Large intestine (tissue), 12 donors: ENCODE results near the gene CENPS. TPM values are rescaled to one million over a fixed set of nuclear protein-coding genes. Genes with fewer than 3 reads are reported as not detected.

Experiments
- DNase-seq, 2 donors: peaks; one replicate each; pipeline versions ENCODE4 v3.0.0 to v3.0.0-alpha.2; 2013
- H3K27ac ChIP-seq: one replicate; pipeline ENCODE4 v1.5.1; 2013; ENCODE audit warnings: low read length
- H3K27me3 ChIP-seq: 2 replicates; pipeline ENCODE4 v1.6.1; 2013; ENCODE audit warnings: low read length; ENCODE audit not compliant: control insufficient read depth, insufficient read depth
- H3K36me3 ChIP-seq: 2 replicates; pipeline ENCODE4 v1.6.1; 2013; ENCODE audit warnings: low read length; ENCODE audit not compliant: control insufficient read depth, insufficient read depth
- H3K4me1 ChIP-seq: one replicate; pipeline ENCODE4 v1.6.1; 2013; ENCODE audit warnings: low read length; ENCODE audit not compliant: control insufficient read depth, insufficient read depth
- H3K4me3 ChIP-seq: one replicate; pipeline ENCODE4 v1.5.1; 2013; ENCODE audit warnings: low read length
- H3K9me3 ChIP-seq: one replicate; pipeline ENCODE4 v1.6.1; 2013; ENCODE audit warnings: mild to moderate bottlenecking, low read depth, low read length, moderate library complexity; ENCODE audit not compliant: control insufficient read depth
- WGBS: methylation state at CpG from one replicate; pipeline ENCODE4 v1.1.5; 2013; ENCODE audit warnings: low lambda C conversion rate; ENCODE audit not compliant: insufficient coverage; 5-methylcytosine and 5-hydroxymethylcytosine counted together
- long read RNA-seq, 11 donors: transcript quantifications; one replicate each; lab custom pipeline, GENCODE V29; 2026
- polyA plus RNA-seq: library from polyadenylated mRNA; unstranded; fragments of 120-200 nt; gene quantifications from one replicate; pipeline ENCODE4 v1.2.1, GENCODE V29; 2013

Gene CENPS
- 20.3 TPM for polyA plus RNA-seq
- long read RNA-seq, donor 1, partial matches to known transcripts, result 0 of 5 reads
- long read RNA-seq, donor 1, other reads (novel, unspliced or antisense), result 0 of 5 reads
- long read RNA-seq, donor 2, transcript CENPS-204 (5 exons, 914 nt), result major isoform, 9 of 14 reads
- long read RNA-seq, donor 2, partial matches to known transcripts, result 0 of 14 reads
- long read RNA-seq, donor 2, other reads (novel, unspliced or antisense), result 0 of 14 reads
- long read RNA-seq, donor 3, result 0 reads
- long read RNA-seq, donor 4, partial matches to known transcripts, result 0 of 1 reads
- long read RNA-seq, donor 4, other reads (novel, unspliced or antisense), result 0 of 1 reads
- long read RNA-seq, donor 5, partial matches to known transcripts, result 0 of 4 reads
- long read RNA-seq, donor 5, other reads (novel, unspliced or antisense), result 0 of 4 reads
- long read RNA-seq, donor 6, transcript CENPS-204 (5 exons, 914 nt), result major isoform, 8 of 9 reads
- long read RNA-seq, donor 6, partial matches to known transcripts, result 0 of 9 reads
- long read RNA-seq, donor 6, other reads (novel, unspliced or antisense), result 0 of 9 reads
- long read RNA-seq, donor 7, transcript CENPS-204 (5 exons, 914 nt), result major isoform, 8 of 11 reads
- long read RNA-seq, donor 7, partial matches to known transcripts, result 0 of 11 reads
- long read RNA-seq, donor 7, other reads (novel, unspliced or antisense), result 0 of 11 reads
- long read RNA-seq, donor 8, transcript CENPS-204 (5 exons, 914 nt), result major isoform, 8 of 12 reads
- long read RNA-seq, donor 8, partial matches to known transcripts, result 0 of 12 reads
- long read RNA-seq, donor 8, other reads (novel, unspliced or antisense), result 0 of 12 reads
- long read RNA-seq, donor 9, transcript CENPS-204 (5 exons, 914 nt), result major isoform, 14 of 16 reads
- long read RNA-seq, donor 9, partial matches to known transcripts, result 0 of 16 reads
- long read RNA-seq, donor 9, other reads (novel, unspliced or antisense), result 0 of 16 reads
- long read RNA-seq, donor 10, partial matches to known transcripts, result 0 of 7 reads
- long read RNA-seq, donor 10, other reads (novel, unspliced or antisense), result 0 of 7 reads
- long read RNA-seq, donor 11, transcript CENPS-204 (5 exons, 914 nt), result major isoform, 6 of 10 reads
- long read RNA-seq, donor 11, partial matches to known transcripts, result 0 of 10 reads
- long read RNA-seq, donor 11, other reads (novel, unspliced or antisense), result 0 of 10 reads

- WGBS, result 0% methylated on average over 2 of the region's 95 CpGs
- H3K36me3 ChIP-seq, result no peaks in the 10 kb centered on the region
- peak; percentile 89 to 96 for DNase-seq
- H3K27me3 ChIP-seq, result no peaks in the 10 kb centered on the region
- no peaks in the 10 kb centered on the region for H3K9me3 ChIP-seq
- H3K27ac ChIP-seq, result peak within 1 kb of the TSS; percentile 46
- peak within 1 kb of the TSS; percentile 66 for H3K4me3 ChIP-seq
- peaks cover 23% of the 10 kb centered on the region for H3K4me1 ChIP-seq
Measured at GRCh38 chr1:10430216-10431069, at the start of gene CENPS. TSS of gene CENPS (plus strand) at chr1:10430433. CDS start at chr1:10430518, 85 bp downstream.

DNA sequence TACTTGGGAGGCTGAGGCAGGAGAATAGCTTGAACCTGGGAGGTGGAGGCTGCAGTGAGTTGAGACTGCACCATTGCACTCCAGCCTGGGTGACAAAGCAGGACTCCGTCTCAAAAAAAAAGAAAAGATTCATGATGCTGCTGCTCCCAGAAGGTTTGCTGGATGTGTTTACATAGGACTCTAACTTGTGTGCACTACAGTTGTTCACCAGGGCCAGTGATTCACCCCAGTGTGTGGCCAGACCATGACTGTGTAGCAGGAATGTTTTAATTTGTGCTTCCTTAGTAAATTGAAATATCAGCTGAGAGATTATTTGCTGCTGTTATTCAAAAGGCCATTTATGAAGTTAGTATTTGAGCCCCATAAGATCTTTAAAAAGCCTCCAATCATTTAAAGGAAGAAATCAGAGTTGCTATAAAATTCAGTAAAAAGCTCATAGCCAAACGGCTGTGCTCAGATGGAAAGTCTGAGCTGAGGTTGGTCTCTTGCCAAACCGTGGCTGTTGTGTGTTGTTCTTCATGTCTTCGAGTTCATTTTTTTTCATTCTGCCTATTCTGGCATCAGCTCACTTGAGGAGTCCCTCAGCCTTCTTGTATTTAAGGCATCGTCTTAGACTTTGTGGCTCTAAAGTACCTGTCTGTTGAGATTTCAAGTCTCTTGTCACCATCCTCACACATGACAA lies 49.5 kb upstream of the CENPS start:
- no peak overlapping the region for H3K27ac ChIP-seq
- WGBS, result no CpG with 5 or more reads among the region's 5 CpGs
- H3K9me3 ChIP-seq, result no peaks in the 10 kb centered on the region
- H3K4me1 ChIP-seq, result peaks cover 6% of the 10 kb centered on the region
- no peak overlapping the region for H3K4me3 ChIP-seq
- H3K36me3 ChIP-seq, result peaks cover 30% of the 10 kb centered on the region
- H3K27me3 ChIP-seq, result no peaks in the 10 kb centered on the region
- no peak for DNase-seq

DNA sequence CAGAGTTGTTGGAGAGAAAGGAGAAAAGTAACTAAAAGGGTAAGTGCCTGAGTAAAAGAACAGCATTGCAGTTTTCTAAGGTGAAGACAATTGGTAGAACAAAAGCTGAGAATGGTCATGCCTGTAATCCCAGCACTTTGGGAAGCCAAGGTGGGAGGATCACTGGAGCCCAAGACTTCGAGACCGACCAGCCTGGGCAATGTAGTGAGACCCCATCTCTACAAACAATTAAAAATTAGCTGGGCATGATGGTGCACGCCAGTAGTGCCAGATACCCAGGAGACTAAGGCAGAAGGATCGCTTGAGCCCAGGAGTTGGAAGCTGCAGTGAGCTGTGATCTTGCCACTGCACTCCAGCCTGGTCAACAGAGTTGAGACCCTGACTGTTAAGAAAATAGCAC lies 46.6 kb upstream of the CENPS start:
- peaks cover 17% of the 10 kb centered on the region for H3K4me1 ChIP-seq
- no peak for DNase-seq
- H3K4me3 ChIP-seq, result no peak overlapping the region
- H3K27me3 ChIP-seq, result no peaks in the 10 kb centered on the region
- peaks cover 11% of the 10 kb centered on the region for H3K36me3 ChIP-seq
- H3K27ac ChIP-seq, result no peak overlapping the region
- no peaks in the 10 kb centered on the region for H3K9me3 ChIP-seq
- no CpG with 5 or more reads among the region's 4 CpGs for WGBS

- Histone ChIP-seq H3K4me1 (peaks cover 19% of the 10 kb centered on the region), H3K4me3 (no peak overlapping the region), H3K27me3 (no peaks in the 10 kb centered on the region), H3K27ac (no peak overlapping the region), H3K9me3 (no peaks in the 10 kb centered on the region), H3K36me3 (peaks cover 6% of the 10 kb centered on the region)
- DNase-seq, result no peak
- no CpG with 5 or more reads among the region's 8 CpGs for WGBS
Measured at GRCh38 chr1:10384219-10384618, 46.0 kb upstream of the CENPS start.

- Histone ChIP-seq H3K27ac (peak overlapping the region; percentile 55), H3K27me3 (no peaks in the 10 kb centered on the region), H3K4me3 (no peak overlapping the region), H3K9me3 (no peaks in the 10 kb centered on the region), H3K36me3 (no peaks in the 10 kb centered on the region), H3K4me1 (peaks cover 19% of the 10 kb centered on the region)
- no CpG with 5 or more reads among the region's 12 CpGs for WGBS
- no peak for DNase-seq
Measured at GRCh38 chr1:10386761-10387676, 43.2 kb upstream of the CENPS start.

- H3K27me3 ChIP-seq, result no peaks in the 10 kb centered on the region
- WGBS, result no CpG with 5 or more reads among the region's 3 CpGs
- H3K4me3 ChIP-seq, result no peak overlapping the region
- H3K36me3 ChIP-seq, result no peaks in the 10 kb centered on the region
- H3K4me1 ChIP-seq, result peaks cover 19% of the 10 kb centered on the region
- H3K9me3 ChIP-seq, result no peaks in the 10 kb centered on the region
- peak; percentile 9 to 32 for DNase-seq
- peak overlapping the region; percentile 55 for H3K27ac ChIP-seq
Measured at GRCh38 chr1:10387677-10388386, 42.4 kb upstream of the CENPS start.

DNA sequence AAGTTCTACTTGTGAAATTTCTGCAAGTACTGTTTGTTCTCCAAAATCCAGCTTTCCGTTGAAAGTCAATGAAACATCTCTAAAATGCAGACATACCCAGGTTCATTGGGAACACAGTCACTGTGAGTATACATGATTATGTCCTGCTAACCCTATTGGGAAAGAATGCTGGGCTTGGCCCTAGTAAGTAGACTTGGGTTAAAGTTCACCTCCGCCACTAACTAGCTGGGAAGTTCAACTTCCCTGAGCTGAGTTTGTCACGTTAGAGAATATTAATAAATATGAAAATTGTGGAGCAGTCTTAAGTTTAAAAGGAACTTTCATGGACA lies 41.9 kb upstream of the CENPS start:
- WGBS, result no CpG with 5 or more reads among the region's 3 CpGs
- no peak overlapping the region for H3K4me3 ChIP-seq
- H3K27me3 ChIP-seq, result no peaks in the 10 kb centered on the region
- peaks cover 19% of the 10 kb centered on the region for H3K4me1 ChIP-seq
- no peaks in the 10 kb centered on the region for H3K36me3 ChIP-seq
- peak; percentile 42 to 76 for DNase-seq
- H3K9me3 ChIP-seq, result no peaks in the 10 kb centered on the region
- H3K27ac ChIP-seq, result peak overlapping the region; percentile 55

DNA sequence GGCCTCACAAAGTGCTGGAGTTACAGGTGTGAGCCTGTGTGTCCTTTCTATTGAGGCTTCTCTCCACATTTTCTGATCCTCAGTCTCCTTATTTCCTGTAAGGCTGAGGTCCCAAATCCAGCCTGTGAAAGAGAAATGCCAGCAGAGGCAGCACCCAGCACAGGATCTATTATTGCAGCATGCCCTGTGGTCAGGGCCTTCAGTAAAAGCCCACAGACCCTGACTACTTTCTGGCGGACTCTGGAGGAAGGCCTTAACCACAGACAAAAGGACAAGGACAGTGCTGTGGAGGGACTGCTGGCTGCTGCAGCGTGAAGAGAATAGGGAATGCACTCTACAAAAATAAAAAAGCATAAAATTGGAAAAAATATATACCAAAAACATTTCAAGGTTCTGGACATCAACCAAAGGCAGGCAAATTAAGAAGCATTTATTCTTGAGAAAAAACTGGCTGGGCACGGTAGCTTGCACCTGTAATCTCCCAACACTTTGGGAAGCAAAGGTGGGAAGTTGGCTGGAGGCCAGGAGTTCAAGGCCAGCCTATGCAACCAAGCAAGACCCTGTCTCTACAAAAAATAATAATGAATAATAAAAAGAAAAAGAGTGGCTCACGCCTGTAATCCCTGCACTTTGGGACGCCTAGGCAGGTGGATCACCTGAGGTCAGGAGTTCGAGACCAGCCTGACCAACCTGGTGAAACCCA lies 40.8 kb upstream of the CENPS start:
- Histone ChIP-seq H3K27ac (no peak overlapping the region), H3K4me1 (peaks cover 19% of the 10 kb centered on the region), H3K4me3 (no peak overlapping the region), H3K9me3 (no peaks in the 10 kb centered on the region), H3K27me3 (no peaks in the 10 kb centered on the region), H3K36me3 (no peaks in the 10 kb centered on the region)
- DNase-seq, result no peak
- 100% methylated on average over 1 of the region's 6 CpGs for WGBS
